T47D (cell line): ENCODE data around the gene NTPCR.

Source experiments
- DNase-seq, 2 experiments: peaks; one replicate each; pipeline versions ENCODE4 v3.0.0 to v3.0.0-alpha.2; 2011 to 2012; ENCODE audit warnings: low read depth in 1 of 2, low spot score in 1 of 2
- JUND ChIP-seq: IDR thresholded peaks from 2 replicates; pipeline ENCODE4 v1.6.1; 2012; ENCODE audit warnings: low read depth
- in situ Hi-C: cut with HindIII; loops from 2 replicates; pipeline ENCODE4 v1.10.0; 2016; ENCODE audit warnings: low sequenced_read_pairs, low pct_unique_long_range_greater_than_20kb

Gene NTPCR

GRCh38 chr1:232938926-232939325, 11.5 kb upstream of the NTPCR start:
- no peak for TF ChIP-seq JUND
- in situ Hi-C loops, result no loop called here
- DNase-seq, result no peak

GRCh38 chr1:232939748-232940147, 10.7 kb upstream of the NTPCR start:
- no peak for TF ChIP-seq JUND
- in situ Hi-C loops, result no loop called here
- DNase-seq, result no peak

- no peak for TF ChIP-seq JUND
- no peak for DNase-seq
- in situ Hi-C loops, result no loop called here
Measured at GRCh38 chr1:232940262-232940661, 10.1 kb upstream of the NTPCR start.

GRCh38 chr1:232942413-232943294, 7.8 kb upstream of the NTPCR start:
- no peak for TF ChIP-seq JUND
- DNase-seq, result no peak
- in situ Hi-C loops, result no loop called here

- TF ChIP-seq JUND, result no peak
- in situ Hi-C loops, result no loop called here
- DNase-seq, result no peak
Measured at GRCh38 chr1:232943679-232944252, 6.6 kb upstream of the NTPCR start.

- in situ Hi-C loops, result no loop called here
- TF ChIP-seq JUND, result no peak
- no peak for DNase-seq
Measured at GRCh38 chr1:232944347-232944746, 6.1 kb upstream of the NTPCR start.

- DNase-seq, result no peak
- in situ Hi-C loops, result no loop called here
- TF ChIP-seq JUND, result no peak
Measured at GRCh38 chr1:232949636-232950196, 695 bp upstream of the NTPCR start.

- no peak for TF ChIP-seq JUND
- in situ Hi-C loops, result no loop called here
- DNase-seq, result peak; percentile 12 to 42
Measured at GRCh38 chr1:232951180-232951579, 769 bp downstream of the NTPCR start.

- no peak for TF ChIP-seq JUND
- no peak for DNase-seq
- in situ Hi-C loops, result no loop called here
Measured at GRCh38 chr1:232951605-232952004, 1.2 kb downstream of the NTPCR start.

- peak; percentile 68 to 85 for DNase-seq
- no peak for TF ChIP-seq JUND
- in situ Hi-C loops, result no loop called here
Measured at GRCh38 chr1:232952514-232953499, 2.4 kb downstream of the NTPCR start.

GRCh38 chr1:232954594-232955365, 4.4 kb downstream of the NTPCR start:
- DNase-seq, result no peak
- in situ Hi-C loops, result no loop called here
- TF ChIP-seq JUND, result no peak
